HL-60/S4 treated with phorbol 12-myristate 13-acetate at 8.2 ng/mL for 4 days and 3 days (cell line): Measurements from ENCODE around the gene BCL7A.

Experiments
- in situ Hi-C: fragments of 300-500 bp; cut with MboI; formaldehyde crosslinking; loops from 2 replicates; pipeline ENCODE4 v1.15.0; 2022; ENCODE audit warnings: low sequenced_read_pairs

BCL7A gene

GRCh38 chr12:122072031-122072970 lies 50.6 kb downstream of the BCL7A start:
- in situ Hi-C loops: no loop called here

GRCh38 chr12:122073815-122074214 lies 52.1 kb downstream of the BCL7A start:
- in situ Hi-C loops: no loop called here

- in situ Hi-C loops: no loop called here
Observed at GRCh38 chr12:122076743-122077495, 55.2 kb downstream of the BCL7A start.

GRCh38 chr12:122078141-122079032 lies 56.7 kb downstream of the BCL7A start, which contains the start of gene MLXIP:
MLXIP (plus strand) TSS chr12:122078756; CDS start chr12:122078854, 98 bp downstream.
- in situ Hi-C loops: no loop called here

- in situ Hi-C loops: no loop called here
Observed at GRCh38 chr12:122079033-122079531, 57.4 kb downstream of the BCL7A start.

GRCh38 chr12:122079532-122080081 lies 57.9 kb downstream of the BCL7A start:
- in situ Hi-C loops: no loop called here

GRCh38 chr12:122080149-122081082 lies 58.7 kb downstream of the BCL7A start:
- in situ Hi-C loops: no loop called here

GRCh38 chr12:122081083-122081696 lies 59.5 kb downstream of the BCL7A start:
- in situ Hi-C loops: no loop called here

- in situ Hi-C loops: no loop called here
Observed at GRCh38 chr12:122081697-122082221, 60.1 kb downstream of the BCL7A start.

- in situ Hi-C loops: no loop called here
Observed at GRCh38 chr12:122082621-122083356, 61.1 kb downstream of the BCL7A start.

- in situ Hi-C loops: no loop called here
Observed at GRCh38 chr12:122084857-122085405, 63.2 kb downstream of the BCL7A start.

- in situ Hi-C loops: no loop called here
Observed at GRCh38 chr12:122085591-122085990, 63.9 kb downstream of the BCL7A start.

GRCh38 chr12:122086116-122086515 lies 64.4 kb downstream of the BCL7A start:
- in situ Hi-C loops: no loop called here

GRCh38 chr12:122086641-122087285 lies 65.1 kb downstream of the BCL7A start:
- in situ Hi-C loops: no loop called here

GRCh38 chr12:122087431-122088178 lies 65.9 kb downstream of the BCL7A start:
- in situ Hi-C loops: no loop called here

GRCh38 chr12:122088179-122088810 lies 66.6 kb downstream of the BCL7A start:
- in situ Hi-C loops: no loop called here
